NCI-H1092 treated with DMSO at 0.1 percent for 48 hours (cell line): ENCODE data around the gene CHFR.
A peak's percentile ranks its signal among the peaks of the same experiment; 100 is the strongest.
"Not testable (repeated sequence)": the region's sequence is repeated elsewhere in the genome, so short reads cannot be mapped to it uniquely, and the experiment has no call there.

Source experiments
- DNase-seq: peaks from one replicate; lab custom pipeline; 2025; lab: John Stamatoyannopoulos, UW

CHFR gene, protein sequence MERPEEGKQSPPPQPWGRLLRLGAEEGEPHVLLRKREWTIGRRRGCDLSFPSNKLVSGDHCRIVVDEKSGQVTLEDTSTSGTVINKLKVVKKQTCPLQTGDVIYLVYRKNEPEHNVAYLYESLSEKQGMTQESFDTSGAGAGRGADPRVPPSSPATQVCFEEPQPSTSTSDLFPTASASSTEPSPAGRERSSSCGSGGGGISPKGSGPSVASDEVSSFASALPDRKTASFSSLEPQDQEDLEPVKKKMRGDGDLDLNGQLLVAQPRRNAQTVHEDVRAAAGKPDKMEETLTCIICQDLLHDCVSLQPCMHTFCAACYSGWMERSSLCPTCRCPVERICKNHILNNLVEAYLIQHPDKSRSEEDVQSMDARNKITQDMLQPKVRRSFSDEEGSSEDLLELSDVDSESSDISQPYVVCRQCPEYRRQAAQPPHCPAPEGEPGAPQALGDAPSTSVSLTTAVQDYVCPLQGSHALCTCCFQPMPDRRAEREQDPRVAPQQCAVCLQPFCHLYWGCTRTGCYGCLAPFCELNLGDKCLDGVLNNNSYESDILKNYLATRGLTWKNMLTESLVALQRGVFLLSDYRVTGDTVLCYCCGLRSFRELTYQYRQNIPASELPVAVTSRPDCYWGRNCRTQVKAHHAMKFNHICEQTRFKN

GRCh38 chr12:132887513-132888351, at the start of gene CHFR:
TSS of gene CHFR (minus strand) at chr12:132887605. CDS start at chr12:132887328, 277 bp downstream.
- DNase-seq: peak; percentile 96

DNA sequence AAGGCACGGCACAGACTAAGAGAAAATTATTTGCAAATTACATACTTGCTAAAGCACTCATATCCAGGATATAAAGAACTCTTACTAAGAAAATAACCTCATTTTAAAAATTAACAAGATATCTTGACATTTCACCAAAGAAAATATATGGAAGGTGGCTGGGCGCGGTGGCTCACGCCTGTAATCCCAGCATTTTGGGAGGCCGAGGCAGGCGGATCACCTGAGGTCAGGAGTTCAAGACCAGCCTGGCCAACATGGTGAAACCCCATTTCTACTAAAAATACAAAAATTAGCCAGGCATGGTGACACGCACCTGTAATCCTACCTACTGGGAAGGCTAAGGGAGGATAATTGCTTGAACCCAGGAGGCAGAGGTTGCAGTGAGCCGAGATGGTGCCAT, 49.5 kb upstream of the CHFR start:
- not testable (repeated sequence) for DNase-seq

GRCh38 chr12:132936163-132936562, 48.8 kb upstream of the CHFR start:
- DNase-seq: no peak

DNA sequence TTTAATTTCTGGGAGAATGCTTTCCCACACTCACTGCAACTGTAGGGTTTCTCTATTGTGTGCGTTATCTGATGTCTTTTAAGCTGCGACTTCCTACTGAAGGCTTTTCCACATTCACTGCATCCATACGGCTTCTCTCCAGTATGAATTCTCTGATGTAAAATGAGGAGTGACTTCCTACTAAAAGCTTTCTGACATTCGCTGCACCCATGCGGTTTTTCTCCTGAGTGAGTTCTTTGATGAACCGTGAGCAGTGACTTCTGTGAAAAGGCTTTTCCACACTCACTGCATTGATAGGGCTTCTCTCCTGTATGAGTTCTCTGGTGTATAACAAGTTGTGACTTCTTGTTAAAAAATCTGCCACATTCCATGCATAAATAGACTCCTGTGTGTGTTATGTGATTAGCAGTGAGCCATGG, 39.0 kb upstream of the CHFR start:
- DNase-seq: no peak

GRCh38 chr12:132925597-132926414, 38.4 kb upstream of the CHFR start:
- no peak for DNase-seq

- no peak for DNase-seq
Observed at GRCh38 chr12:132924356-132924755, 37.0 kb upstream of the CHFR start.

GRCh38 chr12:132923356-132923909, 36.0 kb upstream of the CHFR start:
- no peak for DNase-seq

DNA sequence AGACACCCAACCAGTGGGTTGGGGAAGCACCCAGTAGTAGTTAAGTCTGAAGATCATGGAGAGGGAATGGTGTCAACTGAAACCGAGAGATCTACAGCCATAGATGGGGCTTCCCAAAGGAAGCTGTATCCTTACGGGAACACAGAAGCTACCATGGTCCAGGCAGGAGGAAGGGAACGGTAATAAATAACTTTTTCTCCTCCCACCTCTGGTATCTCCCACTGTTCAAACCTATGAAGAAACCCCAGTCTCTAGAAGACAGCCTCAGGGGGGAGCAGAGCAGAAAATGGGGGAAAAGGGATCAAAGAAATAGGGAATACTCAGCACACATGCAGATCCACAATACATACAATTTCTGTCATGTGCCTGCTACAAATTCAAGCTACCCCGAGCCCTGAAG, 35.3 kb upstream of the CHFR start:
- DNase-seq: no peak

DNA sequence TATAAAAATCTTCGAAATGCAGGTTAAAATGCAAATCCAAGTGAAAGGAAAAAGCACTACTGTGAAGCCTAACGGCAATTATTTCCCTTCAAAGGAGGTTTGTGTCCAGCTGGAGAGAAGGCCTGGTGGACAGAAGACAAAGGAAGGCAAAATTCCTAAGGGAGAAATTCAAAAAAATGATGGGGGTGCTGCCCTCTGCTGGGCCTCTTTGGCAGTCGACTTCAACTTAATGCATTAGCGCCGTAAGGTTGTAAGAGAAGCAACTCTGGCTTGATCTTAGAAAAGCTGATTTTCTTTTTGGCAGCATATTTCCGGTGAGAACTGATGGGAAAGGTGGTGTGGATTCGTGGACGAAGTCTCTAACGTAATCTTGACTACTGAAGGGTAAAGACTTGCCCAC, 34.3 kb upstream of the CHFR start:
- no peak for DNase-seq

DNA sequence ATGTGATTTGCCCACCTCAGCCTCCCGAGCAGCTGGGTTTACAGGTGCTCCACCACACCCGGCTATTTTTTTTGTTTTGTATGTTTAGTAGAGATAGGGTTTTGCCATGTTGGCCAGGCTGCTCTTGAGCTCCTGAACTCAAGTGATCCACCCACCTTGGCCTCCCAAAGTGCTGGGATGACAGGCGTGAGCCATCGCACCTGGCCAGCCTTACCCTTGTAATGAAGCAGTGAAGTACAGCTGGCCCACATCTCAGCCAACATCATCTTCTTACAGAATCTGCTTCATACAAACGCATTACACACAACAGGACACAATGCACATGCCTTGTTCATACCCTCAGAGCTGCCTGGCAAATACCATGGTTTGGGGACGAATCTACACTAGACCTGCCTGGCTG, 31.3 kb upstream of the CHFR start:
- DNase-seq: no peak

DNA sequence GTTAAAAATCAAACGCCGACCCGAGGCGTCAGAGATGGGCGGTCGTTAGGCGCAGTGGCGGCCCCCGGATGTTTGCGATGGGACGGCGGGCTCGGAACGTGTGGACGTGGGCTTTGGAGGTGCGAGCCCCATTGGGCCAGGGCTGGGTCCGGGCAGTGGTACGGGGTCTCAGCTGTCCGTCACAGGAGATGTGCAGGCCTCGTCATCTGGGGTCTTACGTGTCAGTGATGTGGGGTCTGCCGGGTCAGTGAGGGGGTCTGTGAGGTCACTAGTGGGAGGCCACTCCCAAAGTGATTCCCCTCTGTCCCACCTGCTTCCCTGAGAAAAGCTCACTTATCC, 21.6 kb upstream of the CHFR start:
- no peak for DNase-seq

GRCh38 chr12:132908145-132909029, 21.0 kb upstream of the CHFR start:
- peak; percentile 98 for DNase-seq

DNA sequence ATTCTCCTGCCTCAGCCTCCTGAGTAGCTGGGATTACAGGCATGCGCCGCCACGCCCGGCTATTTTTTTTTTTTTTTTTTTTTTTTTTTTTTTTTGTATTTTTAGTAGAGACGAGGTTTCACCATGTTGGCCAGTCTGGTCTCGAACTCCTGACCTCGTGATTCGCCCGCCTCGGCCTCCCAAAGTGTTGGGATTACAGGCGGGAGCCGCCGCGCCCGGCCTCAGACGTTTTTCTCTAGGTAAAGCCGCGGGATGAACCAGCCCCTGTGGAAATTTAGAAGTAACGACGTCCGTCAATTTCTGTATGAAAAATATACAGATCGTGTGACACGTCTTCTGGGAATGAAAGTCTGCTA, 20.4 kb upstream of the CHFR start:
- not testable (repeated sequence) for DNase-seq

GRCh38 chr12:132907216-132907615, 19.8 kb upstream of the CHFR start:
- no peak for DNase-seq

- DNase-seq: peak; percentile 4
Observed at GRCh38 chr12:132904718-132905328, 17.4 kb upstream of the CHFR start.

- no peak for DNase-seq
Observed at GRCh38 chr12:132899033-132899432, 11.6 kb upstream of the CHFR start.

- DNase-seq: no peak
Observed at GRCh38 chr12:132888852-132889251, 1.4 kb upstream of the CHFR start.

DNA sequence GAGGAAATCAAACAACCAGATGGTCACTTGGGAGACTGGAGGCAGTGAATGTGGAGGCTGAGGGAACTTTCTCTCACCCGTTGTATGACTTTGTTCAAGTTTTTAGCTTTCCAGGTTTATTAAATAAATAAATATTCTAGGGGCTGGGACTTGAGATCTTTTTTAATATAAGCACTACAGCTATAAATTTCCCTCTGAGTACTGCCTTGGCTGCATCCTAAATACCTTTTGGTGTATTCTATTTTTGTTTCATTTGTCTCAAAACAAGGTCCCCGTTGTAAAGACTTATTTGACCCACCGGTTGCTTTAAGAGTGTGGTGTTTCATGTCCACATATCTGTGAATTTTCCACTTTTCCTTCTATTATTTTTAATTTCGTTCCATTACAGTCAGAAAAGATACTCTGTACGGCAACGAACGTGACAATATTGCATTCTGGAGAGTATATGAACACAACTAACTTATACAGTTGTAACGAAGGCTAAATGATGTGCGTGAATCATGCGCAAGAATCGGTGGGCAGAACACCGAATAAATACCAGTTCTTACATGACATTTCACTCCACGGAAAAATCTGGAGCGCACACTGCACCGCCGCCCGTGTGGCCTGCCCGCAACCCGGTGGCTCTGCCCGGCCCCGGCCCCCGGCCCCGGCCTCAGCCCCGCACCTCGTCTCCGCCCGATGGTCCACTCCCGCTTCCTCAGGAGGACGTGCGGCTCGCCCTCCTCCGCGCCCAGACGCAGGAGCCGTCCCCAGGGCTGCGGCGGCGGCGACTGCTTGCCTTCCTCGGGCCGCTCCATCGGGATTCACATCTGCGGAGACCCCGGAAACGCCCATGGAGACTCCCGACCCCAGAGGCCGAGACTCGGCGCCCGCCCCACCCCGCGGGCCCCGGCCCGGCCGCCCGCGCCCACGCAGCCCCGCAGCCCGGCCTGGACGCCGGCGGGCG, 602 bp downstream of the CHFR start:
- no peak for DNase-seq

DNA sequence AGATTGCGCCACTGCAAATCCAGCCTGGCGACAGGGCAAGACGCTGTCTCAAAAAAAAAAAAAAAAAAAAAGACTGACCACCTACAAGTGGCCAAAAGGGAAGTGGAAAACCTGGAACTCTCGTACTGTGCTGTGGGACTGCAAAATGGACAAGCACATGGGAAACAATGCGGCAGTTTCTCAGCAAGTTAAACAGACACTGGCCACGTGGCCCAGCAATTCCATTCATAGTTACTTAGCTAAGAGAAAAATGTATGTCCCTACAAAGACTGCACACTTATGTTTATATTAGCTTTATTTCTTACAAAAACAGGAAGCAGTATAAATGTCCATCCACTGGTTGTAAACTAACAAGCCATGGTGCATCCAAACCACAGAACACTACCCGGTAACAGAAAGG, 5.6 kb downstream of the CHFR start:
- no peak for DNase-seq
